HK-2 (cell line): ENCODE measurements around the gene CDK15.
"Not testable (repeated sequence)": the region's sequence is repeated elsewhere in the genome, so short reads cannot be mapped to it uniquely, and the experiment has no call there.

Experiments
- DNase-seq: peaks from one replicate; pipeline ENCODE4 v3.0.0-alpha.2; 2018; ENCODE audit not compliant: unreplicated experiment

CDK15 gene

DNA sequence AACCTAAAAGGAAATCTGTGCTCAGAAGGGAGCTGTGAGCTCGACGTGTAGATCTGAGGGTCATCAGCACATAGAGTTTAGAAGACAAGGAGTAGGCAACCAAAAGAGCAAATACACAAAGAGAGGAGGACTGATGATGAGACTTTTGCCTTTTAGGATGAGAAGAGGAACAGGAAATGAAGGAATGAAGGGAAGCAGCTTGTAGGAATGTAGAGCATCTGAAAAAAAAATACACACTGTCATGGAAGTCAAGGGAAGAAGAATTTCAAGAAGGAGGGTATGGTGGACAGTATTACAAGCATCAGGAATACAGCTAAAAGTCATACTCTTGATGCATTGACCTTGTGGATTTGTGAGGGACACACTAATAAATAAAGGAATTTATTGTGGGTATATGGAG is 21.9 kb downstream of the CDK15 start:
- DNase-seq = no peak

DNA sequence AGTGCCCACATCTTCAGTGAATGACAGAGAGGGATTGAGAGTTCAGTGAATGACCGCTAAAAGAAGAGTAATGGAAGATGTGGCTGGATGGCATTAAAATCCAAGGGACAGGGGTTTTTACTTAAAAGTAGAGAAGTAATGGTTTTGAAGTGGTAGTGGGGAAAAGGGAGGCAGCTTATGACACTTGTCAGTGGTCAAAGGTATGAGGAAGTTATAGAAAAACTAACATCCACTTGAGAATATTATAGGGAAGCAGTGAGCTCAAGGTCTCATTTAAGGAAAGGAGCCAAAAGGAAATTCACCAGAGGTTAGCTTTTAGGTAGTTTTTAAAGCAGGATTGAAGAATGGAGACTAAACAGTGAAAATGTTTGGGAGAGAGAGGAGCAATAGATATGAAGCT is 24.3 kb downstream of the CDK15 start:
- DNase-seq = no peak

DNA sequence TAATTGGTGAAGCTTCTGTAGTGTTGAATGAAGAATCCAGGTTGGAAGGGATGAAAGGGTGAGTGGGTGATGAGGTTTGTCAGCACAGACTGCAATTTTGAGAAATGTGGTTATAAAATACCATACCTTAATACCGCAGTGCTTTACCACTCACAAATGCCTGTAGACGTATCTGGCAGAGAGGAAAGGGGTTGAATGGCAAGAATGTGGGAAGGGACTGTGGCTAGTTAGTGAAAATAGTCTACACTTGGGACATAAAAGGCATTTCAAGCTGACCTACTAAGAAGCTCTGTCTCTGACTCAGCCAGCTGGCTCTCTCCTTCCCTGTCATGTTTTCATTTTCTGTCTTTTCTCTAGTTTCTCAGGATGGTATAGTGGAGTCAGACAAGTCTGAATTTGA is 25.1 kb downstream of the CDK15 start:
- no peak for DNase-seq

DNA sequence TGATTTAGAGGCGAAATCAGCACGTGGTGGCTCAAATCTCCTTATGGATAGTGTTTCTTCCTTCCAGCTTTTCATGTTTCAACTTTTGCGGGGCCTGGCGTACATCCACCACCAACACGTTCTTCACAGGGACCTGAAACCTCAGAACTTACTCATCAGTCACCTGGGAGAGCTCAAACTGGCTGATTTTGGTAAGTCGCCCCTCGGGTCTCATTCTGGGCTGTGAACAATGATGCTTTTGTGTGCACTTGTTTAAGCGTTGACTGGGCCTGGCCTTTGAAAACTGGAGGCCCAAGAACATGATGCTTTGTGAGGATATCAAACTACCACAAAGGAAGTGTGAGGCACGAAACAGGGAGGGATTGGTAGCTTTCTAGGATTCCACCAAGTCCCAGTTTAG is 27.4 kb downstream of the CDK15 start:
- no peak for DNase-seq

DNA sequence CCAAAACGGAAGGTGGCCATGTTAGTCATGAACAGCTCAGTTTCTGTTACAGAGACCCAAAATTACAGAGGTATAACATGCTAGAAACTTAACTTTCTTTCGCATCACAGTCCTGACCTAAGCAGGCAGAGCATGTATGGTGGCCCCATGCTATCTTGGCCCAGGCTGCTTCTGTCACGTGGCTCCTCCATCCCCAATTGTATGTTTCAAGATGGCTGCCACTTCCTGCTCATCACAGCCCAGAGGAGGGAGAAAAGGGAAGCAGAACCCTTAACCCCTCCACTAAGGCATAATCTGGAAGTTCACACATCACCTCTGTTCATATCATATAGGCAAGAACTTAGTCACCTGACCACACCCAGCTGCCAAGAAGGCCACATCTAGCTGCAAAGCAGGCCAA is 28.7 kb downstream of the CDK15 start:
- DNase-seq = no peak

GRCh38 chr2:201837391-201837790 is 31.1 kb downstream of the CDK15 start:
- no peak for DNase-seq

DNA sequence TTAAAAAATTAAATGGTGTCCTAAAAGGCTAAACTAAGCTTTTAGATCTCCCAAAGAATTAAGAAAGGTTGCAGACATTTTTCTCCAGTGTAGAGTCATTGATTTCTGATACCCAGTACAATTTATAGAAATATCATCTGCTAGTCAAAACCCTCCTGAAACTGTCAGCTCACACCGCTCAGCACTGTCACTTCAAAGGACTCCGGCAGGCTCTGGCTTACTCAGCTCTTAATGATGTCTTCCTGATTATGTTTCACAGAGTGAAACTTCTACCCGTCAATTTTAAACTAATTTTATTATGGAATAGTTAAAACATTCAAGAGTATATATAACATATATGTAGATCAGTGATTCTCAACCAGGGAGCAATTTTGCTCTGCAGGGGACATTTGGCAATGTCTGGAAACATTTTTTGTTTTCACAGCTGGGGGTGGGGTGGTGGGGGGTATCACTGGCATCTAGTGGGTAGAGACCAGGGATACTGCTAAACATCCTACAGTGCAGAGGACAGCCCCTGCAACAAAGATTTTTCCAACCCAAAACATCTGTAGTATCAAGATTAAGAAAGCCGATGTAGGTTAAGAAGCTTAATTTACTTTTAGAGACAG is 31.6 kb downstream of the CDK15 start:
- DNase-seq = no peak

GRCh38 chr2:201839727-201840126 is 33.4 kb downstream of the CDK15 start:
- DNase-seq = no peak

DNA sequence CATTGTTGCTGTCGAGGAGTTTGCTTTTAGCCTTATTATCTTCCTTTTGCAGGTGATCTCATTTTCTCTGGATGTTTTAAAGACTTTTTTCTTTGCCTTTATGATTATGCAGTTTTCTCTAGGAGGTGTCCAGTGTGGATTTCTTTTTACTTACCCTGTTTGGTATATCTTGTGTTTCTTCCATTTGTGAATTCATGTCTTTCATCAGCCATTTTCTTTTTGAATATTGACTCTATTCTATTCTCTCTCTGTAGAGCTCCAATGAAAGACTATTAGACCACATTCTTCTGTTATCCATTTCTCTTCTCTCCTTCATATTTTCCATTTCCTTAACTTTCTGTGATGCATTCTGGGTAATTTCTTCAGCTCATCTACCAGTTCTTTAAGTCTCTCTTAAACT is 34.4 kb downstream of the CDK15 start:
- DNase-seq = no peak

- DNase-seq = no peak
These were observed 36.0 kb downstream of the CDK15 start for GRCh38 chr2:201842131-201842860.

DNA sequence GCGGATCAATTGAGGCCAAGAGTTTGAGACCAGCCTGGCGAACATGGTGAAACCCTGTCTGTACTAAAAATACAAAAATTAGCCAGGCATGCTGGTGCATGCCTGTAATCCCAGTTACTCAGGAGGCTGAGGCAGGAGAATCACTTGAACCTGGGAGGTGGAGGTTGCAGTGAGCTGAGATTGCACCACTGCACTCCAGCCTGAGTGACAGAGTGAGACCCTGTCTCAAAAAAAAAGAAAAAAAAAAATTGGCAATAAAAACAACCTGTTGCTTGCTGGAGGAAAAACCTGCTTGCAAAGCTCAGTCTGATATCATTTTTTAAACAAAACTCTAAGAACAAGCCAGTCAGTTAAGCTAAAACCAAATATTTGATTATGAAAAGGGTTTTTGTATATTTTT is 38.6 kb downstream of the CDK15 start:
- not testable (repeated sequence) for DNase-seq

GRCh38 chr2:201847481-201847880 is 41.1 kb downstream of the CDK15 start:
- no peak for DNase-seq

DNA sequence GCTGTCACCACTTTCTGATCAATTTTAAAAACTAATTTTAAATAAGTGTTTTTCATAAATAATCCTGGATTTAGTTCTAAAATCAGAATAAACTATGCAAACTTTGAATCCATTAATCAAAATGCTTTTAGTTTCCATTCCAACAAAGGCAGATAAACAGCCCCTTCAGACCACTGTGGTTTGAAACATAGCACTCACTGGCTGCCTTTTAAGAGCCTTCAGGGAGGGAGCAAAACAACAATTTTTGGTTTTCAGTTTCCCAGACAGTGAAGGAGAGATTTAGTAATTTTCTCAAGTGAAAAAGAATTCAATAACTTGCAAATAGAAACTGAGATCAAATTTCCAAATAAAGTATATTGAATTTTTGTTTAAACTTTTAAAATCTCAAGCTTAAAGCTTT is 46.1 kb downstream of the CDK15 start:
- no peak for DNase-seq

DNA sequence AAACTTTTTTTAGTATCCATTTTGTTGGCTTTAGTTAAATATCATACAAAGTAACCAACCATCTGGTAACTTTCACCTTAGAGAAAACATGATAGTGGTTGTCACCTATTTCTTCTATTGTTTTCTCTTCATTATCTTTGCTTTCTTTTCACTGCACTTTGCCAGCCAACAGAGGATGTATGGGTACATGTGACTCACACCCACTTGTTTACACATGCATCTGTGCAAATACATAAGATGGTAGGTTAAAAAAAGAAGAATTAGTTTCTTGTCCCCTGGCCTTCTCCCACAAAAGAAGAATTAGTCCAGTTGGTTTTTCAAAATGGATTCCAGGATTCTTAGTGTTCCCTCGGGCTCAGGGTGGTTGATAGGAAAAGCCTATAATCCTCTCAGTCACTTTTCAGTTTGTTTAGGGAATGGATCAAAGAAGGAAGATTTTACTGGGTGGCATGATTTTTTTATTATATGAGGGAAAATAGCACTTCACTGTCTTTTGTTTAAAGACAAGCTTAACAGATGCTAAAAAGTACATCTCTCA is 46.6 kb downstream of the CDK15 start:
- DNase-seq = no peak

DNA sequence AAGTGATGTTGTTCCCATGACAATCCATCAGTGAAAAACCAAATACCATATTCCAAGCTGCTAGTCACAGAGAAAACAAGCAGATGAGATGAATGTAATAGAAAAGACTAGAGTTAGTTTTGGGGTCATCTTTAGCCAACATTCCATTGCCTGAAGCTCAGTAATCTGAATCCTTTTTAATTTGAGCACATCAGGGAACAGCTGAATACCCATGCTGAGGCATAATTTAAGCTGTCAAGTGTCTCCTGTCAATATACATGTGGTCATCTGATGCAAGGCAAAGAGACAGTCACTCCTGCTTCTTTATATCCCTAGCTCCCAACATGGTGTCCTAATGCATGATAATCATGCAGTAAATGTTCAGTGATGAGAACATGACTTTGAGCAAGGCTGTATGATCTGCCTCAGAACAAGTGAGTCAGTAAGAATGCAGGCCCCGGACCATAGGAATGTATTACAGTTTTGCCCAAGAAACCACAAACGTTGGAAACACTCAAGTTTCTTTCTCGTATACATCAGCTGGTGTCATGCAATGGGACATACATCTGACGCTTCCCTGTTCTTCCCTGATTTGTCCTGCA is 48.0 kb downstream of the CDK15 start:
- DNase-seq = peak; percentile 71

- DNase-seq = no peak
These were observed 48.5 kb downstream of the CDK15 start for GRCh38 chr2:201854841-201855240.

DNA sequence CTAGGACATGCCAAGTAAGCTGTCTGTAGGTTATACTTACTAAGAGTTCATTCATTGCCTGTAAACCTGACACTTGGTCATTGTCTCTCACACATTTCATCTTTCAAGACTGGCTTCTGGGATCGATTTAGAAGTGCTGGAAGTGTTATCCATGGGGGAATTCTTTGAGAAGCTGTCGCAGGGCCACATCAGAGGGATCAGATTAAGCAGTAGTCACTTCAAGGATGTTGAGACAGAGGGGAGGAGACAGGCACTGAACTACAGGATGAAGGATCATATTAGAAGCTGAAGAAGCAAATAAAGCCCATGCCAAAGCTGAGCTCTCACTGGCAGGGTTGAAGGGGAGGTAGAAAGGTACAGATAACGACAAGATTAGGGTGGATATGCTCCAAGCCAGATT is 49.0 kb downstream of the CDK15 start:
- peak; percentile 21 for DNase-seq

GRCh38 chr2:201857326-201857725 is 51.0 kb downstream of the CDK15 start:
- DNase-seq = no peak

DNA sequence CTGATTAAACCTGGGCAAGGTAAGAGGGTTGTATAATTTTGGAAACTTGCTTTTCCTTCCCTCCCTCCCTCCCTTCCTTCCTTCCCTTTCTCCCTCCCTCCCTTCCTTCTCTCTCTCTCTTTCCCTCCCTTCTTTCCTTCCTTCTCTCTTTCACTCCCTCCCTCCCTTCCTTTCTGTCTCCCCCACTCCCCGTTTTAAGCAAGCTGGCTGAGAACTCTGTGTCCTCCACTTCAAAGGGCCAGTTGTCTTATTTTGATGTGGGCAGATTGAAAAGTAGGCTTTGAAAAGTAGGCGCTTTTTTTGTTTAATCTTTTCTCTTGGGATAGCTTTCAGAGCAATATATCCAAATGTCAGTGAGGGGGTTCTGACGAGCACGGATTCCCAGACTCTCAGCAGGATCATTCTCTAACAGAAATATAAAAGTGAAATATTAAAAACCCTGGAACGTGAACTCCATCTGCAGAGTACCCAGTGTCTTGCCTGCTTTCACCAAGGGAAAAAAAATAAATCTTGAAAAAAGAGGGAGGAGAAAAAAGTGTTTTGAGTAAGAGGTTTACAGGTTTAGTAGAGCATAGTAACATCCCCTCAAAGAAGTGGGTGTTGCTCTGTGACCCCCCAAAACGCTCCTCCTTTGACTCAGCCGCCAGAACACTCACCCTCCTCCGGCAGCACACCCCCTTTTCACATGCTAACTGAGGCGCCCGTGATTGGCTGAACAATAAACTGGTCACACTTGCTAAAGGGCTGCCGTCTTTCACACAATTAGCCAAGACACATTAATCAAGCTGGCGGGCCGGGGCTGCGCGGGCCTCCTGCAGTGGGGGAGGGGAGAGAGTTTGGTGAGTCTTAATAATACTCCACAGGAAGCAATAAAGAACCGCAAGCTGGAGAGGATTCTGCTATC is 52.2 kb downstream of the CDK15 start:
- DNase-seq = no peak

- no peak for DNase-seq
These were observed 53.6 kb downstream of the CDK15 start for GRCh38 chr2:201859949-201860348.

DNA sequence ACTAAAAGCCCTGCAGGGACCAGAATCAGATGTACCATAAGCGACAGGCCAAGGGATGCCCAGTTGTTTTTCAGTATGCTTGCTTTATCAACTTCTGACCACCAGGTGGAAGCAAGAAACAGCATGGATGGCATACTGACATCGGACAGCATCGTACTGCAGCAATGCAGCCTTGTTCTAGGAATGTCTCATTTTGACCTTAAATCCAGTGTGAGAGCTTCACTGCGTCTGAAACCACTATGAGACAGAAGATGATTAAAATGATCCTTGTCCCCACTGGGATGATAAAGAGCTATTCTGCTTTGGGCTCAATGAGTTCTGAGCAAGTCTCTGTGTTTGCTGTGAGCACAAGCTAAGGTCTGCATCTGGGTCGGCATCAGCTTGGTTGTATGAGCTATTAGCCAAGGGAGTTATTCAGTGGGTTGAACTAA is 54.3 kb downstream of the CDK15 start:
- peak; percentile 46 for DNase-seq

DNA sequence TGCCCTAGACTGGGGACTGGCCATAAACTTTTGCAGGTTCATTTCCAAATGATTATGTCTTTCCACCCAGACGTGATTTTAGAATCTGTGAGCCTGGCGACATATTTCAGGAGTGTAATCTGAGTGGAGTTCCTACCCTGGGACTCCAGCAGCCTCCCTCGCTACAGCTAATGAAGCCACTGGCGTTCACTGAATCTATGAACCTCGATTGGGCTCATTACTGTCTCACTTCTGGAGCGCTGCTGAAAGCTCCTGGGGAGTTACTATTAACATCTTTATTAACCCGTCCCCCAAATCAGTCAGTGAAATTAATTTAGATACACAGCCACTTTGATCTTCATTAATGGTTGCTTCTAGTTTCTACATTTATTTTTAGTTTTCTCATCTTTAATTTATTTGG is 56.5 kb downstream of the CDK15 start:
- no peak for DNase-seq
